ENCODE results near the gene HCAR3. TPM values are rescaled to one million over a fixed set of nuclear protein-coding genes. Genes with fewer than 3 reads are reported as not detected.

The HCAR3 gene
- total and polyA plus RNA-seq, 4 donors = 0.08 to 1.3 (median 0.10) TPM; not detected in 1

GRCh38 chr12:122668268-122668667 is 48.3 kb downstream of the HCAR3 start:
- WGBS = 91% methylated on average over 2 of the region's 2 CpGs
- no peak for DNase-seq (ENCODE audit: low spot score)
- no peak for TF ChIP-seq FOXA1 (IDR thresholded peaks at IDR 0.05)
- TF ChIP-seq FOXA2 (IDR thresholded peaks at IDR 0.05) = no peak
- TF ChIP-seq RXRA (IDR thresholded peaks at IDR 0.05) = no peak

GRCh38 chr12:122665759-122666158 is 50.9 kb downstream of the HCAR3 start:
- TF ChIP-seq YY1 (IDR thresholded peaks at IDR 0.05) = no peak
- H3K4me1 ChIP-seq (ENCODE audit: control insufficient read depth in 4 of 4, insufficient read depth in 4 of 4, low read length in 3 of 4) = no peaks in the 10 kb centered on the region
- H3K4me3 ChIP-seq (ENCODE audit: low read depth in 1 of 3, low read length in 3 of 3) = no peak overlapping the region
- no peaks in the 10 kb centered on the region for H3K27me3 ChIP-seq (ENCODE audit: control insufficient read depth in 4 of 4, insufficient read depth in 4 of 4, low read length in 3 of 4)
- no peak for DNase-seq (ENCODE audit: low spot score)
- no peak overlapping the region for H3K27ac ChIP-seq (ENCODE audit: low read depth in 1 of 2, low read length in 2 of 2)
- no peaks in the 10 kb centered on the region for H3K9me3 ChIP-seq (ENCODE audit: control insufficient read depth in 4 of 4, low read length in 3 of 4)
- H3K9ac ChIP-seq (ENCODE audit: low read depth in 1 of 2, low read length in 2 of 2) = no peak overlapping the region
- 92% methylated on average over 5 of the region's 5 CpGs for WGBS
- H3K36me3 ChIP-seq (ENCODE audit: control insufficient read depth in 4 of 4, insufficient read depth in 3 of 4, low read depth in 1 of 4, low read length in 3 of 4) = no peaks in the 10 kb centered on the region

More at GRCh38 chr12:122668268-122668667, 48.3 kb downstream of the HCAR3 start:
- no peaks in the 10 kb centered on the region for H3K36me3 ChIP-seq (ENCODE audit: control insufficient read depth in 4 of 4, insufficient read depth in 3 of 4, low read depth in 1 of 4, low read length in 3 of 4)
- no peak overlapping the region for H3K4me3 ChIP-seq (ENCODE audit: low read depth in 1 of 3, low read length in 3 of 3)
- H3K27ac ChIP-seq (ENCODE audit: low read depth in 1 of 2, low read length in 2 of 2) = no peak overlapping the region
- H3K9ac ChIP-seq (ENCODE audit: low read depth in 1 of 2, low read length in 2 of 2) = no peak overlapping the region
- no peaks in the 10 kb centered on the region for H3K4me1 ChIP-seq (ENCODE audit: control insufficient read depth in 4 of 4, insufficient read depth in 4 of 4, low read length in 3 of 4)
- no peaks in the 10 kb centered on the region for H3K9me3 ChIP-seq (ENCODE audit: control insufficient read depth in 4 of 4, low read length in 3 of 4)
- no peaks in the 10 kb centered on the region for H3K27me3 ChIP-seq (ENCODE audit: control insufficient read depth in 4 of 4, insufficient read depth in 4 of 4, low read length in 3 of 4)

GRCh38 chr12:122665349-122665748 is 51.3 kb downstream of the HCAR3 start:
- no peaks in the 10 kb centered on the region for H3K36me3 ChIP-seq (ENCODE audit: control insufficient read depth in 4 of 4, insufficient read depth in 3 of 4, low read depth in 1 of 4, low read length in 3 of 4)
- H3K4me3 ChIP-seq (ENCODE audit: low read depth in 1 of 3, low read length in 3 of 3) = no peak overlapping the region
- H3K27me3 ChIP-seq (ENCODE audit: control insufficient read depth in 4 of 4, insufficient read depth in 4 of 4, low read length in 3 of 4) = no peaks in the 10 kb centered on the region
- no peak overlapping the region for H3K9ac ChIP-seq (ENCODE audit: low read depth in 1 of 2, low read length in 2 of 2)
- no peaks in the 10 kb centered on the region for H3K9me3 ChIP-seq (ENCODE audit: control insufficient read depth in 4 of 4, low read length in 3 of 4)
- 87% methylated on average over 8 of the region's 8 CpGs for WGBS
- DNase-seq (ENCODE audit: low spot score) = no peak
- H3K27ac ChIP-seq (ENCODE audit: low read depth in 1 of 2, low read length in 2 of 2) = no peak overlapping the region
- no peaks in the 10 kb centered on the region for H3K4me1 ChIP-seq (ENCODE audit: control insufficient read depth in 4 of 4, insufficient read depth in 4 of 4, low read length in 3 of 4)
- TF ChIP-seq EGR1 (IDR thresholded peaks at IDR 0.05; ENCODE audit: low read depth in 2 of 2) = no peak
- TF ChIP-seq NR2F2 (IDR thresholded peaks at IDR 0.05) = no peak
- TF ChIP-seq JUND (IDR thresholded peaks at IDR 0.05) = no peak
- no peak for TF ChIP-seq FOXA2 (IDR thresholded peaks at IDR 0.05)
- no peak for TF ChIP-seq TAF1 (conservative IDR thresholded peaks at IDR 0.05)
- TF ChIP-seq REST (IDR thresholded peaks at IDR 0.05) = no peak
- no peak for TF ChIP-seq ZBTB33 (IDR thresholded peaks at IDR 0.05)
- no peak for TF ChIP-seq RXRA (IDR thresholded peaks at IDR 0.05)
- TF ChIP-seq ATF3 (IDR thresholded peaks at IDR 0.05) = no peak
- no peak for TF ChIP-seq GABPA (IDR thresholded peaks at IDR 0.05 in 1 of 2, conservative IDR thresholded peaks at IDR 0.05 in 1 of 2)
- no peak for TF ChIP-seq SP1 (IDR thresholded peaks at IDR 0.05)
- no peak for TF ChIP-seq HNF4G (IDR thresholded peaks at IDR 0.05)
- TF ChIP-seq MAX (IDR thresholded peaks at IDR 0.05) = no peak

Small RNA genes within 50 kb of the gene (small RNA-seq; reads per million reads assigned to genes)
- not detected for gene AC026333.2

Other genes starting within 250 kb of the HCAR3 start
- 10 to 100 TPM; 18.7 to 20.5 TPM for gene ZCCHC8, start 215.9 kb downstream of the HCAR3 start, total RNA-seq
- 1 to 10 TPM; 5.2 to 7.2 TPM for gene ZCCHC8, start 215.9 kb downstream of the HCAR3 start, polyA plus RNA-seq
- 10 to 100 TPM; 22.4 to 31.4 TPM for gene RSRC2, start 189.9 kb downstream of the HCAR3 start, total RNA-seq
- 10 to 100 TPM; 15.5 to 29.0 TPM for gene RSRC2, start 189.9 kb downstream of the HCAR3 start, polyA plus RNA-seq
- 10 to 100 TPM in 1 of 2 donors, 1 to 10 TPM in 1; 5.6 to 34.7 TPM for gene KNTC1, start 189.6 kb downstream of the HCAR3 start, total RNA-seq
- 1 to 10 TPM; 1.3 to 2.5 TPM for gene KNTC1, start 189.6 kb downstream of the HCAR3 start, polyA plus RNA-seq
- under 1 TPM; 0.08 to 0.70 TPM for gene HCAR2, start 13.5 kb downstream of the HCAR3 start, total RNA-seq
- under 1 TPM in 1 of 2 donors, not detected in 1; 0.08 TPM for gene HCAR2, start 13.5 kb downstream of the HCAR3 start, polyA plus RNA-seq
- gene HCAR1, start 14.0 kb upstream of the HCAR3 start, total RNA-seq = under 1 TPM in 1 of 2 donors, not detected in 1; 0.19 TPM
- under 1 TPM in 1 of 2 donors, not detected in 1; 0.01 TPM for gene HCAR1, start 14.0 kb upstream of the HCAR3 start, polyA plus RNA-seq
- 10 to 100 TPM; 14.1 to 17.4 TPM for gene DENR, start 36.0 kb upstream of the HCAR3 start, total RNA-seq
- 10 to 100 TPM; 10.9 to 17.7 TPM for gene DENR, start 36.0 kb upstream of the HCAR3 start, polyA plus RNA-seq
- gene CCDC62, start 57.8 kb upstream of the HCAR3 start, total RNA-seq = under 1 TPM; 0.28 to 0.67 TPM
- gene CCDC62, start 57.8 kb upstream of the HCAR3 start, polyA plus RNA-seq = under 1 TPM in 1 of 2 donors, not detected in 1; 0.03 TPM
- 10 to 100 TPM; 18.3 to 52.5 TPM for gene HIP1R, start 118.6 kb upstream of the HCAR3 start, total RNA-seq
- gene HIP1R, start 118.6 kb upstream of the HCAR3 start, polyA plus RNA-seq = 10 to 100 TPM; 12.4 to 15.8 TPM
- 1 to 10 TPM; 4.4 to 6.8 TPM for gene VPS37B, start 179.3 kb upstream of the HCAR3 start, total RNA-seq
- gene VPS37B, start 179.3 kb upstream of the HCAR3 start, polyA plus RNA-seq = 1 to 10 TPM; 2.3 to 3.2 TPM
- 1 to 10 TPM; 1.7 to 3.3 TPM for gene ABCB9, start 249.7 kb upstream of the HCAR3 start, total RNA-seq
- under 1 TPM; 0.29 to 0.90 TPM for gene ABCB9, start 249.7 kb upstream of the HCAR3 start, polyA plus RNA-seq